ENCODE results near the gene DOK6. TPM values are rescaled to one million over a fixed set of nuclear protein-coding genes. Genes with fewer than 3 reads are reported as not detected.

The DOK6 gene
- total and polyA plus RNA-seq, 9 of the 15 experiments (the other 6 are each of a cell fraction or from before 2014, with no cell fraction given), result not detected

DNA sequence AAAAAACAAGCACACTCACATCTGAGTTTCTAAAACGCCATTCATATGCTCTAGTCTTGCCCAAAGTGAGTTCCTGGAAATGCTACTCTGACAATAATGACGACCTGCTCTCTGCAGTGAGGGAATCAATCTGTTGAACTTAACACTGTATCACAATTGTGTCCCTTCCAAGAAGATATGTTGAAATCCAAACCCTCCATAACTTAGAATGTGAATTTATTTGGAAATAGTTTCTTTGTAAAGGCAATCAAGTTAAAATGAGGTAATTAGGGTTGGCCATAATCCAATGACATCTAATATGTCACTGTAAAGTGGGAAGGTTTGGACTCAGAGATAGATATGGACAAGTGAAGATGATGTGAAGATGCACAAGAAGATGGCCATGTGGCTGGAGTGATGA lies 282.5 kb downstream of the DOK6 start:
- no TSS peak for BruUV-seq (replicated peaks)
- Histone ChIP-seq H3K79me2 (ENCODE audit: control insufficient read depth, insufficient read depth, low read length) (no peaks in the 10 kb centered on the region), H3K4me2 (ENCODE audit: insufficient read depth, low read length) (no peak overlapping the region), H3K27me3 (ENCODE audit: control insufficient read depth in 2 of 2, insufficient read depth in 2 of 2, low read length in 2 of 2) (no peaks in the 10 kb centered on the region), H4K20me1 (replicated peaks; ENCODE audit: control insufficient read depth, insufficient read depth, low read length) (no peaks in the 10 kb centered on the region), H3K36me3 (ENCODE audit: control insufficient read depth, insufficient read depth, low read length) (no peaks in the 10 kb centered on the region), H3K4me3 (no peak overlapping the region), H3K27ac (ENCODE audit: extremely low read depth, low read depth, low read length) (no peak overlapping the region), H3K9ac (ENCODE audit: insufficient read depth in 1 of 2, low read depth in 2 of 2, low read length in 2 of 2) (no peak overlapping the region), H3K9me1 (ENCODE audit: control insufficient read depth, insufficient read depth, low read length) (no peaks in the 10 kb centered on the region), H2AFZ (ENCODE audit: low read depth, low read length) (no peak overlapping the region), H3K4me1 (replicated peaks in 1 of 2; ENCODE audit: control insufficient read depth in 2 of 2, insufficient read depth in 2 of 2, low read length in 2 of 2) (no peaks in the 10 kb centered on the region), H3K9me3 (replicated peaks; ENCODE audit: control insufficient read depth, insufficient read depth, low read depth, low read length) (no peaks in the 10 kb centered on the region)
- DNase-seq (ENCODE audit: extremely low read depth in 1 of 4, low spot score in 3 of 4) (no peak), FAIRE-seq (no peak), ATAC-seq (no peak)
- ChIA-PET POLR2A (no interaction called here), CTCF (ENCODE audit: low intra/inter-chr PET ratio) (no interaction called here)
- in situ Hi-C loops (cut with MboI) (no loop called here), intact Hi-C loops (cut with micrococcal nuclease) (no loop called here)
- WGBS (ENCODE audit: insufficient coverage, low coverage, missing lambda C conversion rate), result 0% methylated on average over 2 of the region's 2 CpGs
- TF ChIP-seq TCF7 (IDR thresholded peaks at IDR 0.05; ENCODE audit: borderline replicate concordance), result no peak
- TF ChIP-seq JUNB (CRISPR knock-in tag; conservative IDR thresholded peaks at IDR 0.05), result no peak
- TF ChIP-seq EP300 (IDR thresholded peaks at IDR 0.05; ENCODE audit: low read length), result no peak
- TF ChIP-seq XRCC3 (IDR thresholded peaks at IDR 0.05), result no peak
- no peak for TF ChIP-seq NFE2 (IDR thresholded peaks at IDR 0.05; ENCODE audit: low read depth)
- no peak for TF ChIP-seq NR2C1 (IDR thresholded peaks at IDR 0.05)
- TF ChIP-seq NR2C1 (tag; IDR thresholded peaks at IDR 0.05), result no peak
- no peak for TF ChIP-seq KDM5B (IDR thresholded peaks at IDR 0.05; ENCODE audit: insufficient replicate concordance, low read depth, low read length)
- no peak for TF ChIP-seq SNIP1 (IDR thresholded peaks at IDR 0.05; ENCODE audit: low read depth)
- TF ChIP-seq GTF2A2 (tag; IDR thresholded peaks at IDR 0.05), result no peak
- no peak for TF ChIP-seq CEBPG (CRISPR knock-in tag; IDR thresholded peaks at IDR 0.05)
- TF ChIP-seq CEBPG (tag; conservative IDR thresholded peaks at IDR 0.05 in 1 of 2, IDR thresholded peaks at IDR 0.05 in 1 of 2), result no peak
- no peak for TF ChIP-seq REST (IDR thresholded peaks at IDR 0.05; ENCODE audit: borderline replicate concordance)
- no peak for TF ChIP-seq REST (CRISPR knock-in tag; IDR thresholded peaks at IDR 0.05; ENCODE audit: low read depth)
- TF ChIP-seq KLF6 (CRISPR knock-in tag; IDR thresholded peaks at IDR 0.05; ENCODE audit: borderline replicate concordance), result no peak
- TF ChIP-seq E4F1 (CRISPR knock-in tag; IDR thresholded peaks at IDR 0.05; ENCODE audit: borderline replicate concordance), result no peak
